ENCODE measurements around the gene SLC16A4. TPM values are rescaled to one million over a fixed set of nuclear protein-coding genes. Genes with fewer than 3 reads are reported as not detected.

The SLC16A4 gene
- total RNA-seq, 1 donor from 2014 or later: 3.3 TPM

GRCh38 chr1:110360431-110360830 is 30.4 kb downstream of the SLC16A4 start:
- Histone ChIP-seq H3K36me3 (peaks cover 42% of the 10 kb centered on the region), H3K27me3 (ENCODE audit: low read depth) (no peaks in the 10 kb centered on the region), H3K27ac (replicated peaks) (no peak overlapping the region), H3K9me3 (replicated peaks) (no peaks in the 10 kb centered on the region), H3K4me3 (no peak overlapping the region), H3K4me1 (peaks cover 24% of the 10 kb centered on the region)
- intact Hi-C loops (cut with micrococcal nuclease): no loop called here
- TF ChIP-seq CTCF (IDR thresholded peaks at IDR 0.05; ENCODE audit: borderline replicate concordance): no peak
- no peak for DNase-seq

GRCh38 chr1:110356379-110356778 is 34.4 kb downstream of the SLC16A4 start:
- Histone ChIP-seq H3K9me3 (replicated peaks) (no peaks in the 10 kb centered on the region), H3K27ac (replicated peaks) (no peak overlapping the region), H3K27me3 (ENCODE audit: low read depth) (no peaks in the 10 kb centered on the region), H3K36me3 (peaks cover 15% of the 10 kb centered on the region), H3K4me1 (peaks cover 28% of the 10 kb centered on the region), H3K4me3 (no peak overlapping the region)
- no peak for DNase-seq
- TF ChIP-seq CTCF (IDR thresholded peaks at IDR 0.05; ENCODE audit: borderline replicate concordance): no peak
- intact Hi-C loops (cut with micrococcal nuclease): no loop called here

GRCh38 chr1:110355321-110355720 is 35.5 kb downstream of the SLC16A4 start:
- H3K27ac ChIP-seq (replicated peaks): no peak overlapping the region
- H3K27me3 ChIP-seq (ENCODE audit: low read depth): no peaks in the 10 kb centered on the region
- no peak overlapping the region for H3K4me3 ChIP-seq
- intact Hi-C loops (cut with micrococcal nuclease): no loop called here
- no peak for TF ChIP-seq CTCF (IDR thresholded peaks at IDR 0.05; ENCODE audit: borderline replicate concordance)
- no peak for DNase-seq
- peaks cover 38% of the 10 kb centered on the region for H3K4me1 ChIP-seq
- H3K36me3 ChIP-seq: peaks cover 15% of the 10 kb centered on the region
- no peaks in the 10 kb centered on the region for H3K9me3 ChIP-seq (replicated peaks)

GRCh38 chr1:110350360-110350759 is 40.5 kb downstream of the SLC16A4 start:
- TF ChIP-seq CTCF (IDR thresholded peaks at IDR 0.05; ENCODE audit: borderline replicate concordance): no peak
- Histone ChIP-seq H3K4me3 (no peak overlapping the region), H3K27me3 (ENCODE audit: low read depth) (no peaks in the 10 kb centered on the region), H3K9me3 (replicated peaks) (no peaks in the 10 kb centered on the region), H3K27ac (replicated peaks) (no peak overlapping the region), H3K36me3 (peaks cover 8% of the 10 kb centered on the region), H3K4me1 (peaks cover 64% of the 10 kb centered on the region)
- intact Hi-C loops (cut with micrococcal nuclease): no loop called here
- DNase-seq: no peak

GRCh38 chr1:110348771-110349170 is 42.1 kb downstream of the SLC16A4 start:
- no peak overlapping the region for H3K27ac ChIP-seq (replicated peaks)

More at GRCh38 chr1:110348771-110349170, 42.1 kb downstream of the SLC16A4 start:
- H3K4me1 ChIP-seq: peaks cover 80% of the 10 kb centered on the region
- H3K9me3 ChIP-seq (replicated peaks): no peaks in the 10 kb centered on the region
- H3K4me3 ChIP-seq: no peak overlapping the region
- peaks cover 14% of the 10 kb centered on the region for H3K36me3 ChIP-seq
- TF ChIP-seq CTCF (IDR thresholded peaks at IDR 0.05; ENCODE audit: borderline replicate concordance): no peak
- intact Hi-C loops (cut with micrococcal nuclease): loop anchor here (5.0 kb wide), 1 partner anchor 54 kb away; no protein-coding TSS in a partner anchor
- DNase-seq: no peak
- no peaks in the 10 kb centered on the region for H3K27me3 ChIP-seq (ENCODE audit: low read depth)
